Neuron (in vitro differentiated cells): ENCODE results near the gene CYP2B6.
"Not testable (repeated sequence)": the region's sequence is repeated elsewhere in the genome, so short reads cannot be mapped to it uniquely, and the experiment has no call there.

Source experiments
- H2AFZ ChIP-seq: one replicate; pipeline ENCODE4 v1.6.1; 2013; ENCODE audit warnings: low read depth, mild to moderate bottlenecking, inconsistent platforms, low read length, moderate library complexity
- H3K27me3 ChIP-seq: one replicate; pipeline ENCODE4 v1.6.1; 2013; ENCODE audit warnings: low read length; ENCODE audit not compliant: insufficient read depth
- H3K36me3 ChIP-seq: one replicate; pipeline ENCODE4 v1.6.1; 2013; ENCODE audit warnings: low read length; ENCODE audit not compliant: insufficient read depth
- H3K4me1 ChIP-seq: one replicate; pipeline ENCODE4 v1.6.1; 2013; ENCODE audit warnings: low read length; ENCODE audit not compliant: insufficient read depth
- H3K4me3 ChIP-seq: 2 replicates; pipeline ENCODE4 v1.5.1; 2013; ENCODE audit warnings: mild to moderate bottlenecking, low read length, moderate library complexity
- H3K9me3 ChIP-seq: one replicate; pipeline ENCODE4 v1.6.1; 2013; ENCODE audit warnings: low read length

CYP2B6 gene

GRCh38 chr19:40999018-40999417, 7.9 kb downstream of the CYP2B6 start:
- not testable (repeated sequence) for H2AFZ ChIP-seq, H3K36me3 ChIP-seq, H3K4me3 ChIP-seq, H3K9me3 ChIP-seq, H3K27me3 ChIP-seq, H3K4me1 ChIP-seq

DNA sequence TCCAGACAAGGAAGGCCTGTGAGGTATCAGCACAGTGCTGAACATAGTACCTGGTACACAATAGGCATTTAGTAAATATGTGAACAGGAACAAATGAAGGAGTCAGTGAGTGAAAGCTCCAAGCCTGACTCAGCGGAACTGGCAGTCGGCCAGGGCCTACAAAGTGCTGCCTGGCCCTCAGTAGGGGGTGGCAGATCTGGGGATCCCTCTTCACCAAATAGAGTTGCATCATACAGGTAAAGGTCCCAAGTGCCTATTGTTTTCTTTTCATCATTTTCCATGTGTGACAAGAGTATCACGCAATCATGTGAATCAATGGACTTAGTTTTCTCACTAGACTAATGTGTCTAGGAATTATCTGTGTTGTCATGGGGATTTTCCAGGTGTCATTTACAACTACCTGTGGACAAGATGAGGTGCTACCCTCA, 9.2 kb downstream of the CYP2B6 start:
- Histone ChIP-seq H2AFZ (no peak overlapping the region), H3K27me3 (no peaks in the 10 kb centered on the region), H3K36me3 (no peaks in the 10 kb centered on the region), H3K4me3 (no peak overlapping the region), H3K9me3 (no peaks in the 10 kb centered on the region), H3K4me1 (no peaks in the 10 kb centered on the region)

- Histone ChIP-seq H2AFZ (no peak overlapping the region), H3K9me3 (no peaks in the 10 kb centered on the region), H3K36me3 (no peaks in the 10 kb centered on the region), H3K27me3 (no peaks in the 10 kb centered on the region), H3K4me3 (no peak overlapping the region), H3K4me1 (no peaks in the 10 kb centered on the region)
Observed at GRCh38 chr19:41001243-41001971, 10.3 kb downstream of the CYP2B6 start.

- H3K27me3 ChIP-seq, H3K36me3 ChIP-seq, H3K4me3 ChIP-seq, H2AFZ ChIP-seq, H3K9me3 ChIP-seq, H3K4me1 ChIP-seq: not testable (repeated sequence)
Observed at GRCh38 chr19:41003656-41004055, 12.6 kb downstream of the CYP2B6 start.

DNA sequence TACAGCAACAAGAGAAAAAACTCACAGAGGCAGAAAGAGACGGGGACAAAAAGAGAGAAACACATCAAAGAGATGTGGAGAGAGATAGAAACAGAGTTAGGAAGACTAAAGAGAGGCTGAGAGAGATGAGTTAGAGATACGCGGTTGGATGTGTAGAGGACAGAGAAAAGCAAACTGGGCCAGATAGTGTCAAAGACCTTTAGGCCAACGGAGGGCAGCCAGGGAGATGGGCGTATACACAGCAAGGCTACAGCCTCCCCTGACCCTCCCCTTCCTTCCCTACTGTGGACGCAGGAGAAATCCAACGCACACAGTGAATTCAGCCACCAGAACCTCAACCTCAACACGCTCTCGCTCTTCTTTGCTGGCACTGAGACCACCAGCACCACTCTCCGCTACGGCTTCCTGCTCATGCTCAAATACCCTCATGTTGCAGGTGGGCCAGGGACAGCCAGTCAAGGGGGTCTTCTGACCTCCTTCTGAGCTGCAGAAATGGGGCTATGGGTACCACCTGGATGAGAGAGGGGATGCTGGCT, 18.7 kb downstream of the CYP2B6 start:
- no peaks in the 10 kb centered on the region for H3K36me3 ChIP-seq
- H3K9me3 ChIP-seq: no peaks in the 10 kb centered on the region
- no peak overlapping the region for H3K4me3 ChIP-seq
- no peaks in the 10 kb centered on the region for H3K4me1 ChIP-seq
- H3K27me3 ChIP-seq: no peaks in the 10 kb centered on the region
- no peak overlapping the region for H2AFZ ChIP-seq

- Histone ChIP-seq H3K36me3 (no peaks in the 10 kb centered on the region), H3K27me3 (no peaks in the 10 kb centered on the region), H3K4me3 (no peak overlapping the region), H2AFZ (no peak overlapping the region), H3K4me1 (no peaks in the 10 kb centered on the region), H3K9me3 (no peaks in the 10 kb centered on the region)
Observed at GRCh38 chr19:41013359-41013758, 22.3 kb downstream of the CYP2B6 start.

DNA sequence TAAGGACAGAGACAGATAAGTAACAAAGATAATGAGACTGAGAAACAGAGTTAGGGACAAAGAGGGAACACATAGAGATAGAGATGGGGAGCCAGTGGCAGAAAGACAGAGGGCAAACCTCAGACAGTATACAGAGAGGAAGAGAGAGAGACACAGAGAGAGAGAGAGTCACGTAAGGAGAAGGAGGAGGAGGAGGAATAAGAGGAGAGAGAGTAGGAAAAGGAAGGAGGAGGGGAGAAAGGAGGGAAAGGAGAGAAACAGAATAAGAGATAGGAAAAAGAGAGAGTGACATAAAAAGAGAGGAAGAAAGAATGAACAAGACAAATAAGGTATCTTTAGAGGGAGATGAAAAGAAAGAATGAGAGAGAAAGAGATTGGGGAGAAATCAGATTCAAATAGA, 23.6 kb downstream of the CYP2B6 start:
- Histone ChIP-seq H3K4me1 (no peaks in the 10 kb centered on the region), H3K9me3 (no peaks in the 10 kb centered on the region), H3K4me3 (no peak overlapping the region), H3K36me3 (no peaks in the 10 kb centered on the region), H3K27me3 (no peaks in the 10 kb centered on the region), H2AFZ (no peak overlapping the region)

DNA sequence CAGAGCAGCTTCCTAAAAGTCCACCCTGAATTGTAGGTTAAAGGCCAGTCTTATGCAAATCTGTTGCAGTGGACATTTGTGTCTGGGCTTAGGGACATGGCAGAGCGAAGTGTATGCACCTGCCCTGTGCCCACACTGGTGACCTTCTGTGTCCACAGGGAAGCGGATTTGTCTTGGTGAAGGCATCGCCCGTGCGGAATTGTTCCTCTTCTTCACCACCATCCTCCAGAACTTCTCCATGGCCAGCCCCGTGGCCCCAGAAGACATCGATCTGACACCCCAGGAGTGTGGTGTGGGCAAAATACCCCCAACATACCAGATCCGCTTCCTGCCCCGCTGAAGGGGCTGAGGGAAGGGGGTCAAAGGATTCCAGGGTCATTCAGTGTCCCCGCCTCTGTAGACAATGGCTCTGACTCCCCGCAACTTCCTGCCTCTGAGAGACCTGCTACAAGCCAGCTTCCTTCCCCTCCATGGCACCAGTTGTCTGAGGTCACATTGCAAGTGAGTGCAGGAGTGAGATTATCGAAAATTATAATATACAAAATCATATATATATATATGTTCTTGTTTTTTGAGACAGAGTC, 25.5 kb downstream of the CYP2B6 start:
- H3K4me1 ChIP-seq: no peaks in the 10 kb centered on the region
- no peaks in the 10 kb centered on the region for H3K27me3 ChIP-seq
- H3K9me3 ChIP-seq: no peaks in the 10 kb centered on the region
- H3K4me3 ChIP-seq: no peak overlapping the region
- no peaks in the 10 kb centered on the region for H3K36me3 ChIP-seq
- no peak overlapping the region for H2AFZ ChIP-seq

DNA sequence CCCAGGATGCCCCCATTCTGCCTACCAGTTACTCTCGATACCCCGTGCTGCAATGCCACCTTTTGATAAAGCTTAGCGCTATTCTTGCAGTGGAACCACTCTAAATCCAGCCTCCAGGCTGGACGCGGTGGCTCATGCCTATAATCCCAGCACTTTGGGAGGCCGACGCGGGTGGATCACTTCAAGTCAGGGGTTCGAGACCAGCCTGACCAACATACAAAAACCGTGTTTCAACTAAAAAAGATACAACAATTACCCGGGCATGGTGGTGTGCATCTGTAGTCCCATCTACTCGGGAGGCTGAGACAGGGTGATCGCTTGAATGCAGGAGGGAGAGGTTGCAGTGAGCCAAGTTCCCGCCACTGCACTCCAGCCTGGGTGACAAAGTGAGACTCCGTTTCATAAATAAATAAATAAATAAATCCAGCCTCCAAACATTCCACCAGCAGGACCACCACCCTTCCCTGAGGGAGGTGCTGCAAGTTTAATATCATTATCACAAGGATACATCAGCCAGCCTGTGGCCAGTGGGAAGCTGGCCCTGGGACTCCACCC, 27.7 kb downstream of the CYP2B6 start:
- Histone ChIP-seq H3K4me3 (no peak overlapping the region), H3K36me3 (no peaks in the 10 kb centered on the region), H2AFZ (no peak overlapping the region), H3K27me3 (no peaks in the 10 kb centered on the region), H3K4me1 (no peaks in the 10 kb centered on the region), H3K9me3 (no peaks in the 10 kb centered on the region)

- Histone ChIP-seq H3K36me3 (no peaks in the 10 kb centered on the region), H3K9me3 (no peaks in the 10 kb centered on the region), H3K4me3 (no peak overlapping the region), H2AFZ (no peak overlapping the region), H3K4me1 (no peaks in the 10 kb centered on the region), H3K27me3 (no peaks in the 10 kb centered on the region)
Observed at GRCh38 chr19:41019346-41019745, 28.3 kb downstream of the CYP2B6 start.

- Histone ChIP-seq H3K9me3 (no peaks in the 10 kb centered on the region), H3K4me1 (no peaks in the 10 kb centered on the region), H3K4me3 (no peak overlapping the region), H2AFZ (no peak overlapping the region), H3K36me3 (no peaks in the 10 kb centered on the region), H3K27me3 (no peaks in the 10 kb centered on the region)
Observed at GRCh38 chr19:41023193-41023592, 32.1 kb downstream of the CYP2B6 start.

GRCh38 chr19:41025411-41025810, 34.3 kb downstream of the CYP2B6 start:
- no peaks in the 10 kb centered on the region for H3K27me3 ChIP-seq
- no peak overlapping the region for H2AFZ ChIP-seq
- no peaks in the 10 kb centered on the region for H3K9me3 ChIP-seq
- no peaks in the 10 kb centered on the region for H3K36me3 ChIP-seq
- H3K4me1 ChIP-seq: no peaks in the 10 kb centered on the region
- no peak overlapping the region for H3K4me3 ChIP-seq

GRCh38 chr19:41025871-41026270, 34.8 kb downstream of the CYP2B6 start:
- Histone ChIP-seq H2AFZ (no peak overlapping the region), H3K27me3 (no peaks in the 10 kb centered on the region), H3K9me3 (no peaks in the 10 kb centered on the region), H3K36me3 (no peaks in the 10 kb centered on the region), H3K4me3 (no peak overlapping the region), H3K4me1 (no peaks in the 10 kb centered on the region)
